Retina (tissue), 1 donor: ENCODE data around the gene KNSTRN.

ENCODE experiments used
- DNase-seq: peaks from one replicate; pipeline ENCODE4 v3.0.0-alpha.2; 2016

The KNSTRN gene

GRCh38 chr15:40367371-40367685 is 15.2 kb upstream of the KNSTRN start:
- DNase-seq: no peak

- DNase-seq: peak; percentile 90
Observed at GRCh38 chr15:40367686-40368611, 14.6 kb upstream of the KNSTRN start.

- no peak for DNase-seq
Observed at GRCh38 chr15:40368719-40369473, 13.6 kb upstream of the KNSTRN start.

- no peak for DNase-seq
Observed at GRCh38 chr15:40369474-40369869, 13.0 kb upstream of the KNSTRN start.

GRCh38 chr15:40369971-40370370 is 12.6 kb upstream of the KNSTRN start:
- DNase-seq: no peak

GRCh38 chr15:40372981-40373380 is 9.5 kb upstream of the KNSTRN start:
- DNase-seq: no peak

GRCh38 chr15:40377606-40378005 is 4.9 kb upstream of the KNSTRN start:
- no peak for DNase-seq

- DNase-seq: no peak
Observed at GRCh38 chr15:40379374-40379773, 3.1 kb upstream of the KNSTRN start.

GRCh38 chr15:40379853-40380252 is 2.7 kb upstream of the KNSTRN start:
- DNase-seq: no peak

GRCh38 chr15:40380636-40381035 is 1.9 kb upstream of the KNSTRN start:
- no peak for DNase-seq

- DNase-seq: no peak
Observed at GRCh38 chr15:40381818-40382529, 547 bp upstream of the KNSTRN start.

- no peak for DNase-seq
Observed at GRCh38 chr15:40386480-40386879, 4.0 kb downstream of the KNSTRN start.

GRCh38 chr15:40388941-40389823 is 6.7 kb downstream of the KNSTRN start:
- no peak for DNase-seq

- no peak for DNase-seq
Observed at GRCh38 chr15:40389824-40390595, 7.5 kb downstream of the KNSTRN start.

GRCh38 chr15:40392986-40393948 is 10.7 kb downstream of the KNSTRN start:
- DNase-seq: no peak

- no peak for DNase-seq
Observed at GRCh38 chr15:40397688-40398412, 15.3 kb downstream of the KNSTRN start.

- DNase-seq: no peak
Observed at GRCh38 chr15:40398413-40398873, 15.9 kb downstream of the KNSTRN start.

GRCh38 chr15:40399370-40399769 is 16.8 kb downstream of the KNSTRN start:
- no peak for DNase-seq
